GM21786 (cell line): ENCODE measurements around the gene TAL1.

ENCODE experiments used
- ATAC-seq: cut with Tn5 transposase; IDR thresholded peaks from one replicate; pipeline ENCODE4 v1.9.1; 2021; ENCODE audit not compliant: unreplicated experiment

Gene TAL1

GRCh38 chr1:47178020-47178419, 54.0 kb downstream of the TAL1 start:
- no peak for ATAC-seq

GRCh38 chr1:47175227-47175934, 56.6 kb downstream of the TAL1 start:
- ATAC-seq: peak; percentile 39

- ATAC-seq: no peak
Observed at GRCh38 chr1:47174656-47175020, 57.4 kb downstream of the TAL1 start.

- no peak for ATAC-seq
Observed at GRCh38 chr1:47172782-47173181, 59.2 kb downstream of the TAL1 start.
